Measurements from ENCODE around the gene PCNX1.
"Not testable (repeated sequence)": the region's sequence is repeated elsewhere in the genome, so short reads cannot be mapped to it uniquely, and the experiment has no call there.

Gene PCNX1

DNA sequence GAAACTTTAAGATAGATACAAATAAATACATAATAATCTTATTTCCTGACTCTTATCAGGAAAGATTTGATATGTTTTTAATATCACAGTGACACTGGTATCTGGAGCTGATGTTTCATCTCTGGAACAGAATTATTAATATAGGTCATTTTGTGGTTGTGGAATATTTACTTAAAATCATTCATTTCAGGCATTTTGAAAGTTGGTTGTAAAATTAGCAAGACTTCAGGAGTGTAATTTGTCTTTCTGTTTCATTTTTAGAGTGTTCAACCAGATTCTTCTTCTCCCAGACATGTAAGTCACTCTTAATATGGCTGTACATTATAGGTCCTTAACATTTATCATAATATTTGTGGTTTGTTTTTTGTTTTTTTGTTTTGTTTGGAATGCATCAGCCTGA is 115.7 kb downstream of the PCNX1 start:
- DNase-seq, result no peak

DNA sequence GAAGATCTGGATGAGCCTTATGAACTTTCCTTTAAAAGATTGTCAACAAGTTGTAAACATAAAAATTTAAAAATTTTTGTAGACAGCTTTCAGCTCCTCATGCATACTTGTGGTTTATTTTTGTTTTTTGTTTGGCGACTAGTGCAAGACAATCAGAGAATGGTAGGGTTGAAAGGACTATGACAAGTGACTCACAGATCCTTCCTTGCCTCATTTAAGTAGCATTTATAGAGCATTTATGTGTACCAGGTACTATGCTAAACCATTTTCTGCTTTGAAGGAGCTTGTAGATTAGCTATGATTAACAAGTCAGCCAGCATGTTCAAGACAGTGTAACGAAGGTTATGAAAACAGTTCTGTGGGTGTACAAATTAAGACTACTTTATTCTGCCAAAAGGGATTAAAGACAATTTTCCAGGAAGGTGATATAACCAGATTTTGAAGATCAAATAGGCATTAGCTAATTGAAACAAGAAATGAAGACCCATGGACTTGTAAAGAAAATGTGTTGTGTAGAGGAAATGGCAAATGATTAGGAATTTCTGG is 122.0 kb downstream of the PCNX1 start:
- no peak for DNase-seq

DNA sequence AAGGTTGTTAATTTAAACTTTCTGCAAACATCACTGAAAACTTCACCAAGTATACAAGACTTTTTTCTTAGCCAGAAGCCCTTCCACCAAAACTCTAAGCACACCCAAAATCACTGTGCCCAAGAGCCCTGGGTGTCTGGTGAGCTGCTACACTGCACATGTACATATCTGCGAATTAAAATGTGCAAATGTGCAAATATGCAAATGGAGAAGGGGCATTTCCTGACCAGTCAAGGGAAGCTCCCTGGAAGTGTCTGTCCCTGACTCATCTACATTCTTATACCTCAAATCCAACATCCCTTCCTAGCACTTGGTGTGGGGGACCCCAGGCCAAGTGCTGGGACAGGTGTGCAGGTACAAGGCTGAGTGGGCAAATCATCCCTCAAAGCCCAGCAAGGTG is 123.7 kb downstream of the PCNX1 start:
- DNase-seq, result no peak

DNA sequence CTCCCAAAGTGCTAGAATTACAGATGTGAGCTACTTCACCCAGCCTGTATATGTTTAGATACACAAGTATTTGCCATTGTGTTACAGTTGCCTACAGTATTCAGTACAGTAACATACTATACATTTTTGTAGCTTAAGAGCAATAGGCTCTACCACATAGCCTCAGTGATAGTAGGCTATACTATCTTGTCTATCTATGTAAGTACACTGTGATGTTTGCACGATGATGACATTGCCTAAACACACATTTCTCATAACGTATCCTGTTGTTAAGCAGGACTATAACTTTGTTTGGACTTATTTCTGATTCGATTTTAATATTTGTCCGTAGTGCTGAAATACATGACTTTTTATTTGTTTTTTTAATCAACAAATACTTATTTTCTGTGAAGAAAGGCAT is 129.2 kb downstream of the PCNX1 start:
- no peak for DNase-seq

DNA sequence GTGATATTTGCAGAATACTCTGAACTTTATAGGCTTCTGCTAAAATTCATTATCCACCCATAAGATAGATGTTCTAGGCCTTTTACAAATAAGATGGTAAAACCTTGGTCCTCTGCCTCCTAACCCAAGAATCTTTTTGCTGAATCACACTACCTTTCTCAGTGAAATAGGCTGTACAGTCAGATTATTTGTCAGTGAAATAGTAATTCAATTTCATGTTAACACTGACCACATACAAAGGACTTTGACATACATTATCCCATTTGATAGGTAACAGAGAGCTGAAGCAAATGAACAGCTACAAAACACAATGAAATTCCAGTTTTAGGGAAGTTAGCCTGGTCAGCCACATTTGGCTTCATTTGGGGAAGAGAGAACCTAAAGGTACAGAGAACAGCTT is 141.1 kb downstream of the PCNX1 start:
- DNase-seq, result no peak

DNA sequence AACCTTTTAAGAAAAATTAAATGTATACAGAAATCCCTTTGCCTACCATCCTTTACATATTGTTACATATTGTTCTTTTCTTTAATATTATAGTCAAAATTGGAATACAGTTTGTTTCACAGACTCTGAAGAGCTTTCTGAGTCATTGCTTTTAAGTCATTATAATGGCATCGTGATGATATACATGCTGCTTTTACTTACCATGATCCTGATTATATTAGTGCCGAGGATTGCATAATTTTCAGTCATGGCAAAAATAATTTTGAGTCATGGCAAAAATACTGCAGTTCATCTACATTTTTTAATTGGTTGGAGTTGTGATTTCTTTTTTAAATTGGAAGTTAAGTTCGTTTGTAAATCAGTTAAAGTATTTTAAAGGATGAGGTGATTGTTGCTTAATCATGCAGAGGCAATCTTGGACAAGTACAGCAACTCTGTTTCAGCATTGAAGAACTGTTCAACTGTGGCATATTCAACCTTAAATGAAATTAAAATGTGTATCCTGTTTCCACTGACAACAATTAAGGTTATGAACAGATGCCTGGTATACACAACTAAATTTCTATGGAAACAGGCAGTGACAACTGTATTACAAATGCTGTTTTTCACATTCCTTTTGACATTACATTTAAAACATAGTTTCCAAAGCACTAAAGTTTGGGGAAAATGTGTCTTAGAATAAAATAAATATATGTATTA is 142.3 kb downstream of the PCNX1 start:
- no peak for DNase-seq

DNA sequence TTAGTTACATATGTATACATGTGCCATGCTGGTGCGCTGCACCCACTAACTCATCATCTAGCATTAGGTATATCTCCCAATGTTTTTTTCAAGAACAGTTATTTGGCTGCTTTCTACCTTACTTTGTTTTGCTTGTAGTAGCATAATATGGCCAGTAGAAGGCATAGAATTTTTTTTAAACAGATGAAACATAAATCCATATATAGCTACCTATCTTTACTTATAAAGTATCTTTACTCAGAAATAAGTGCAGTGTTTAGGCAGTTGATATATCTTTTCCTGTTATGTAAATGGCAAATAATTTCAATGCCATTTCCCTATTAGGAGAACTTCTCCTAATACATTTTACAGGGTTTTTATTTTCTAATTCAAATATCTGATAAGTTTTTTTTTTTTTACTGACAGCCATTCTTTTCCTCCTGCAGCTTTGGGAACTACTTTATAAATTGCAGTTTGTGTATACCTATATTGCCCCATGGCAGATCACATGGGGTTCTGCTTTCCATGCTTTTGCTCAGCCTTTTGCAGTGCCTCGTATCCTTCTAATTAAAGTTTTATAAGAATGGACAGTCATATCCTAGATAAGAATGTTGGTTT is 143.1 kb downstream of the PCNX1 start:
- no peak for DNase-seq

DNA sequence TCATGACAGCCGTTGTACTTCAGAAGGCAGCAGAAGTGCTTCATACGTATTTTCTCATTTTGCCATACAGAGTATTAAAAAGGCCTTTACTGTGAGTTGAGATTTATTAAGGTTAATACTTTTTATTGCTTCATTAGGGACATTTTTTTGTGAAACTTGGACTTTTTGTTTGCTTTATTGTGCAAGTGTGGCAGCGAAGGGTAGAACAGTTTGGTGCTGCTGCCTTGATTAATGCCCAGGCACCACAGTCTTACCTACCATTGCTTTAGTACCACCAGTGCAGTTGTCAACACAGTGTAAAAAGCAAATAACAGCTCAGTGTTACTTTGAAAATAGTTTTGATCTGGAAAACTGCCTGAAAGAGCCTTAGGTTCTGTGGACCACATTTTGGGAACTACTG is 147.4 kb downstream of the PCNX1 start:
- DNase-seq, result no peak

DNA sequence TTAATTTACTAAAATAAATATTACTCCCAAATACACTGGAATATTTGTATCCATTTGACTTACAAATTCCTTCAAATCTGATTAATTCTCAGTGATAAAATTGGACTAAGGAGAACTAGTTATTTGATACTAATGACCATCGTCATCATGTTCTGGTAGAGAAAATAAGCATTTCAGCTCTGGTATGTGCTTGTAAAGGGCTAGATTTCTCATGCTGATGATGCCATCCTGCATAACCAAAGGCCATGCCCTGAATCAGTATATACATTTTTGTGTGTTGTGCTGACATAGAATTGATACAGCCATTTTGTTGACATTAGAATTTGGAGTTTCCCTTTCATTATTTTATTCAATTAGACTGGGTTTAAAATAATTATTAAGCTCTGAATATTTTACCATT is 148.9 kb downstream of the PCNX1 start:
- DNase-seq, result no peak

DNA sequence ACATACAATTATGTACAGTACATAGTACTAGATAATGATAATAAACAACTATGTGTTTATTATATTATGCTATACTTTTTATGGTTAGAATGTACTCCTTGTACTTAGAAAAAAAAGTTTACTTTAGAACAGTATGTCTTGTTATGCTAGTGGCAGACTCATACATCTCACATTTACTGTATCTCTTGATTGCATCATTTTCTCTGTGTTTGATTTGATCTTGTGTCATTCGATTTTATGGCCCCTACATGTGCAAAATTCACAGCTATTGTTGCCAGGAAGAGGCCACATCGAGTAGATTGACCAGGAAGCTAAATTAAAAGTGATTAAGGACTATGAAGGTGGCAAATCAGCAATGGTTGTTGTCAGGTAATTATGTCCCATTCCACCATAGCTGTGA is 153.0 kb downstream of the PCNX1 start:
- no peak for DNase-seq

DNA sequence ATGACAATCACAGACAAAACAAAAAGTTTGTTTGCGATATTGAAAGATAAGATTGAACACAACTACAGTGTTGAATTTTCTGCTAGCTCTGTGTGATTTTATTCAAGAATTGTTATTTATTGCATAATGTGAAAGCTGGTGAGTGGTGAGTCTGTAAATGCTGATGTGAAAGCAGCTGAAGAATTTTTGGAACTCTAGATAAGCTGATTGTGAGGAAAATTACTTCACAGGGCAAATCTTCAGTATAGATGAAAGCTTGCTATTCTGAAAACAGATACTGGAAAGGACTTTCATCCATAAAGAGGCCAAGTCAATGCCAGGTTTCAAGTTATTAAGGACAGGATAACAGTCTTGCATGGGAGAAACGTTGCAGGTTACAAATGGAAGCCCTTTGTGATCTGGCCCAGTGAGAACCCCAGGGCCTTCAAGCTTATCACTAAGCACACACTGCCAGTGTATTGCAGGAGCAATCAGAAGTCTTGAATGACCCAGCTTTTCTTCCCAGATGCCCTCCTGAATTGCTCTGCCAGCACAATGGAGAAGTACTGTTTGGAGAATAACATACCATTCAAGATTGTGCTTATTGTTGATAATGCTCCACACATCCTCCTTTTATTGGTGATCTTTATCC is 153.7 kb downstream of the PCNX1 start:
- DNase-seq, result no peak

DNA sequence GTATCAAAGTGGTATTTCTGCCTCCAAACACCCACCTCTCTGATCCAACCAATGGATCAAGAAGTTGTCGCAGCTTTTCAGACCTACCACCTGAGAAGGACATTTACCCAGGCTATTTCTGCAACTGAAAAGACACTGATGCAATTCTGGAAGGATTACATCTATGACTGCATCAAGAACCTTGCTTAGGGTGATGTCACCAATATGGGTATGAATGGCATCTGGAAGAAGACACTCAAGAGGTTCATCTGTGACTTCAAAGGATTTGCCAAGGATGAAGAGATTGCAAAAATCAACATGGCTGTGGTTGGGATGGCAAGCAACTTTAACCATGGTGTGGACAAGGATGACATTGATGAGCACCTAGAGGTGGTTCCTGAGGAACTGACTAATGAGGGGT is 154.2 kb downstream of the PCNX1 start:
- DNase-seq, result no peak

DNA sequence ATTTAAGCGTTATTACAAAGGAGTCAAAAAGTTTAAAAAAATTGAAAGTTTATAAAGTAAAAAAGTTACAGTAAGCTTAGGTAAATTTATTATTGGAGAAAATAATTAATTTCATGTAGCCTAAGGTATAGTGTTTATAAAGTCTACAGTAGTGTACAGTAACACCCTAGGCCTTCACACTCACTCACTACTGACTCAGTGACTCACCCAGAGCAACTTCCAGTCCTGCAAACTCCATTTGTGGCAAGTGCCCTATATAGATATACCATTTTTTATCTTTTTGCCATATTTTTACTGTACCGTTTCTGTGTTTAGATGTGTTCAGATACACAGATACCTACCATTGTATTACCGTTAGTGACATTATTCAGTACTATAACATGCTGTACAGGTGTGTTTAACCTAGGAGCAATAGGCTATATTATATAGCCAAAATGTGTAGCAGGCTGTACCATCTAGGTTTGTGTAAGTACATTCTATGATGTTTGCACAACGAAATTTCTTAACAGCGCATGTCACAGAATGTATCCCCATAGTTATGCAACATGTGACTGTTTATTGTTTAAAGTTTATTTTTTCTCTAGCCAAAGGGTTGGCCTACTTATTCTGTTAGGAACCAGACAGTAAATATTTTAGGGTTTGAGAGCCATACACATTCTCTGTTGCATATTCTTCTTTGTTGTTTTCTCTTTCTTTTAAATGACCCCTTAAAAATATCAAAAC is 155.5 kb downstream of the PCNX1 start:
- DNase-seq, result no peak

DNA sequence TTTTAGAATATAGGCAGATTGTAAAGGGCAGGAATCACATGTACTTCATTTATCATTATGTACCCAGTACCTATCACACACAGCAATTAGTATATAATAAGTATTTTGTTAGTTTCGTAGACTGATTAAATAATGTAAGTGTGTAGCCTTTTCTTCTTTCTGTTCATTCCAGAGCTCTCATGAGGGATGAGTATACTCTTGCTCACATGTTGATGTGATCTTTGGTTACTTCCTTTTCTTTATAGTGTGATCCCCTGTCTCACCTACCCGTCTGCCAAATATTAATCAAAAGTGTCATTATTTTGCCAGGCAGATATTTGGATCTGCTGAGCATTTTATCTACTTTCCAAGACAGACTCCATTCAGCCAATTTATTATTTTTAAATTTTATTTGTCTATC is 156.1 kb downstream of the PCNX1 start:
- no peak for DNase-seq

DNA sequence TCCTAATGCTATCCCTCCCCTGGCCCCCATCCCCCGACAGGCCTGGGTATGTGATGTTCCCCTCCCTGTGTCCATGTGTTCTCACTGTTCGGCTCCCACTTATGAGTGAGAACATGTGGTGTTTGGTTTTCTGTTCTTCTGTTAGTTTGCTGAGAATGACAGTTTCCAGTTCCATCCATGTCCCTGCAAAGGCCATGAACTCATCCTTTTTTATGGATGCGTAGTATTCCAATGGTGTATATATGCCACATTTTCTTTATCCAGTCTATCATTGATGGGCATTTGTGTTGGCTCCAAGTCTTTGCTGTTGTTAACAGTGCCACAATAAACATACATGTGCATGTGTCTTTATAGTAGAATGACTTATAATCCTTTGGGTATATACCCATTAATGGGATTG is 157.5 kb downstream of the PCNX1 start:
- not testable (repeated sequence) for DNase-seq

DNA sequence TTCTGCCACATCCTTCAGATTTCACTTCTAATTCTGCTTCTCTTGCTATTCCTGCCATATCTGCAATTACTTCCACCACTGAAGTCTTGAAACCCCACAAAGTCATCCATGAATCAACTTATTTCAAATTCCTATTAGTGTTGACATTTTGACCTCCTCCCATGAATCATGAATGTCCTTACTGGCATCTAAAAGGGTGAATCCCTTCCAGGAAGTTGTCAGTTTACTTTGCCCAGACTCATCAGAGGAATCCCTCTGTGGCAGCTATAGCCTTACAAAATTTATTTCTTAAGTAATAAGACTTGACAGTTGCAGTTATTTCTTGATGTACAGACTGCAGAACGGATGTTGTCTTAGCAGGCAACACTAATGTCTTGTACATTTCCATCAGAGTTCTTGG is 162.9 kb downstream of the PCNX1 start:
- no peak for DNase-seq

DNA sequence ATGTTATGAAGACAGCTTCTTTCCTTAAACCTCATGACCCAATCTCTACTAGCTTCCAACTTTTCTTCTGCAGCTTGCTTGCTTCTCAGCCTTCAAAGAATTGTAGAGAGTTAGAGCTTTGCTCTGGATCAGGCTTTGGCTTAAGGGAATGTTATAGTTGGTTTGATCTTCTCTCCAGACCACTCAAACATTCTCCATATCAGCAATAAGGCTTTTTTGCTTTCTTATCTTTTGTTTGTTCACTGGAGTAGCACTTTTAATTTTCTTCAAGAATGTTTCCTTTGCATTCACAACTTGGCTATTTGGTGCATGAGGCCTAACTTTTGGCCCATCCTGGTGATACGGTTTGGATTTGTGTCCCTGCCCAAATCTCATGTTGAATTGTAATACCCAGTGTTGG is 163.8 kb downstream of the PCNX1 start:
- DNase-seq, result no peak

DNA sequence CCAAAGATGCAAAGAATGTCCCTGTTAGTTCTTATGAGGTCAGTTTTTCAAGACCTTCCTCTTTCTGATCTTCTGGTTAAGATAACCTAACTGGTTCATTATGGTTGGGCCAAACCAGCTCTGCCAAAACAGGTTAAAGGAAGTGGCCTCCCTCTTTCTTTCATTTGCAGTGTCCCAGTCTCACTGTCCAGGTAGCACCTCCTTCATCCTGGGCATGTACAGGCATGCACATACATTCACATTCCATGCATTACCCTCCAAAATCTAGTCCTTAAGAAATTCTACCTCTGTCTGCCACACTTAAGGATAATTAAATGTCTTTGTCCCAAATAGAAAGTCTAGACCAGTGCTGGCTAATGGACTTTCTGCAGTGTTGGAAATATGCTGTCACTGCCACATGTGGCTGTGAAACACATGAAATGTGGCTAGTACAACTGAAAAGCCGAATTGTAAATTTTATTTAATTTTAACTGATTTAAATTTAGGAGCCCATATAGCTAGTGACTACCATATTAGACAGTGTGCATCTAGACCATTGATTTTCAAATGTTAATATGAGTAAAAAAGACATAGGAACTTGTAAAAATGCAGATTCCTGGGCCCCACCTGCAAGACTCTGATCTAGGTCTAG is 169.3 kb downstream of the PCNX1 start:
- no peak for DNase-seq

DNA sequence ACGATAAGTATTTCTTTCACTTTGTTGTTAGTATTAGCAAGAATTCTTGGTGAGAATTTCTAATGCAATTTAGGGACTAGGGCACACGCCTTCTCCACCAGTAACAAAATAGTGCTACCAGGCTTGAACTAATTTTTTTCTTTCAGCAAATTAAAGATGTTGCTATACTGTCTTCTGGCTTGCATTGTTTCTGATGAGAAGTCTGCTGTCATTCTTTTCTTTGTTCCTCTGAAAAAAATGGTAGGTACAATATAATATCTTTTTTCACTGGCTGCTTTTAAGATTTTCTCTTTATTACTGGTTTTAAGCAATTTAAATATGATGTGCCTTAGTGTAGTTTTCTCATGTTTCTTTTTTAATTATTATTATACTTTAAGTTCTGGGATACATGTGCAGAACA is 171.2 kb downstream of the PCNX1 start:
- no peak for DNase-seq

DNA sequence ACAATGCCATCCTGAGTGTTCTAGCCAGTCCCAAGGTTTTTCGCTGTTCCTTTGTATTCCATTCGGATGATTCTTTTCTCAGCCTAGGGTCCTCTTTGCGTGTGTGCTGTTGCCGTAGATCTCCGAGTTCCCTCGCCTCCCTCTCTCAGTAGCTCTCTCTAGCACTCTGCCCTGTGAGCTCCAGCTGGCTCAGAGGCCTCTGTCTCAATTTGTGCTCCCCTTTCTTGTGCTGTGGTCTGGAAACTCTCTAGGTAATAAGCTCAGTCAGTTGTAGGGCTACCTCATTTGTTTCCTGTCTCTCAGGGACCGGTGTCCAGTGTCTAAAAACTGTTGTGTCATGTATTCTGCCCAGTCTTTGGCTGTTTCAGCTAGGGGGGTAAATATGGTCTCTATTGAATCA is 179.3 kb downstream of the PCNX1 start:
- DNase-seq, result no peak

DNA sequence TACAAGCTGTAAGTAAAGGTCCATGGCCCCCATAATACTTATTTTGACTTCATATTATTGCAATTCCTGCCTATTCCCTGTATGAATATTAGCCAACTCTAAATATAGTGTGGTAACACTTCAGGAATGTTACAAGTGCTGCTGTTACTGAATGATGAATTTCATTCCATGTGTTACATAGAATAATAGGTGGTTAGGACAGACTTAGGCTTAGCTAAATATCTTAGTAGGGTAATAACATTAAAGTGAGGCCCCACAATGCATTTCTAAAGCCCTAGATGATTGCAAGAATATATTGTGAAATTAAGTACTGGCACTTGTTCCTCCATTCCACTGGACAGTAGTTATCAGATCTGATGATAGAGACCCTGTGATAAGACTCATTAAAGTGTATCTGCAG is 182.7 kb downstream of the PCNX1 start:
- no peak for DNase-seq

DNA sequence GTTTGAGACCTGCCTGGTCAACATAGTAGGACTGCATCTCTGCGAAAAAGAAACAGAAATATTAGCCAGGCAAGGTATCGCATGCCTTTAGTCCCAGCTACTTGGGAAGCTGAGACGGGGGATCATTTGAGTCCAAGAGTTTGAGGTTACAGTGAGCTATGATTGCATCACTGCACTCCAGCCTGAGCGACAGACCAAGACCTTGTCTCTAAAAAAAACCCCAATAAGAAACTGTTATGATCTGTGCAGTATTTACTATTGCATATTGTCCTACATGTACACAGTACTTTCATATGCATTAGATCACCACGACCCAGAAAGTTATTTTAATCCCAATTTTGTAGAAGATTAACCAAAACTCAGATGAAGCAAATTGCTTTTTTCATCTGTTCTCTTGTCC is 187.5 kb downstream of the PCNX1 start:
- DNase-seq, result no peak

DNA sequence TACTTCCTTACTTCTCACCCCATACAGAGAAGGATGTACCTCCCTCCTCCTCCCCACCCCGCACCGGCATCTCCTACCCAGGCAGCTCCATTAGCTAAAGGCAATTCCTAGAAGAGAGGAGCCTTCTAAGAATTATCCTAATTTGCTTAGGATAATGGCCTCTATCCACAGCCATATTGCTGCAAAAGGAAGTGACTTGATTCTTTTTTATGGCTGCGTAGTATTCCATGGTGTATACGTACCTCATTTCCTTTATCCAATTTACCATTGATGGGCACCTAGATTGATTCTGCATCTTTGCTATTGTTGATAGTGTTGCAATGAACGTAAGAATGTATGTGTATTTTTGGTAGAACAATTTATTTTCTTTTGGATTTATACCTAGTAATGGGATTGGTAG is 189.7 kb downstream of the PCNX1 start:
- DNase-seq, result no peak

All from activated CD8-positive, alpha-beta memory T cell treated with anti-CD3 and anti-CD28 coated beads for 24 hours (primary cell).